ENCODE data around the gene BCL2L13.

The BCL2L13 gene

GRCh38 chr22:17767233-17768065 is 128.9 kb downstream of the BCL2L13 start:
- no peak for FAIRE-seq

DNA sequence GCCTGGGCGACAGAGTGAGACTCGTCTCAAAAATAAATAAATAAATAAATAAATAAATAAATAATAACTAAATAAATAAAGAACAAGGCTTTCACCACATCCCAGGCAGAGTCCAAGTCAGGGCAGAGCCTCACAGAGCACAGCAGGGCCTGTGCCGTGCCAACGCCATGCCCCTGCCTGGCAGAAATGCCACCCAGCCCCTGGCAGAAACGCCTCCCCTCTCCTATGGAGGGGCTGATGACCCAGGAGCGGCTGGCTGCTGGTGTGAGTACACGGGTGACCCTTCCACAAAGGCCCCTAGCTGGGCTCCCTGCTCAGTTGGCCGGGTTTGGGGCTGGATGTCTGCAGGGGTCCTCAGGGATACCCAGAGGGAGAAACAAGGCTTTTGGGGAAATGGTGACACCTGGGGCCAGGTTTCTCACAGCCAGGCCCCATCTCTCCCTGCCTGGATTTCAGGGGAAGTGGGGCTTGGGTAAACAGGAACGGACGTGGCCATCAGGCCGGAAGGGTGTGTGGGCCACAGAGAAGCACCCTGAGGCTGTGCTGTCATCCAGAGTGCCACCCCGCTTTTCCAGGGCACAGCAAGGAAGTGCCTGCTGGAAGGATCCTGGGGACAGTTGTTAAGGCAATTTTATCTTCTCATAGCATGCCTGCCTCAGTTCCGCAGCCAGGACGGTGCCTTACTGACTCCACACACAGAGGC is 130.6 kb downstream of the BCL2L13 start:
- no peak for FAIRE-seq

- FAIRE-seq = no peak
Measured at GRCh38 chr22:17769716-17770082, 131.1 kb downstream of the BCL2L13 start.

DNA sequence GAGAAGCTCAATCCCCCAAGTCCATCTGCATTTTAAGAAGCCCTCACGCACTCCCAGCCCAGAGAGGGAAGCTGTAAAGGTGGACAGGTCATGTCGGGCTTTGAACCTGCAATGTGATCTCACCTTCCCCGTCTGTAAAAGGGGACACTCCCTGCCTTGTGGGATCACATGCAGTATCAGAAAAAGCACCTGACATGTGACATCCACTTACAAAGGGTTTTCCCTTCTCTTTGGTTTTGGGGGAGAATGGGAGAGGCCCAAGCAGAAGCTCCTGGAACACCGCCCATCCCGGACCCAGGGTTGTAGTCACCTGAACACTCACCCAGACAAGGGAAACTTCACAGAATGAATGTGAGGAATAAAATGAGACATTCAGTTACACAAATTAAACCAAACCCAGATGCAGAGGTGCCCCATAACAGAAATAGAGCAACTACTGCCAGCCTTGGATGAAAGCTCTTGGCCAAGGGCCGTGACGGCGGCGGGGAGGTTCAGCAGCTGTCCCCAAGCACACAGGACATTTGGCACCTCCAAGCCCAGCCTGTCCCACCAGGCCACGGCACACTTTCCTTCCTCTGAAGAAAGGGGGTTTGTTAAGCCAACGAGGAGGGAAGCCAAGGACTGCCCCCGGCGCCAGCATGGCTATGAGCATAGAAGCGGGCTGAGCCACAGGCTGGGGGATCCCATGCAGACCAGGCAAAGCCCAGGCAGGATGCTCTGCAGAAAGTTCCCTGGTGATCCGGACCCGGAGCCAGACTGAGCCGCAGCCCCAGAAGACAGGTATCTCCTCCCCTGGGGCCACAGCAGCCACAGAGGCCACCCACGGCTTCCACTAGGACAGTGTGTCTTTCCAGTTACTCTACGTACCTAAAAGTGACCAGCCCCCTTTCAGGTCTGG is 131.9 kb downstream of the BCL2L13 start:
- no peak for FAIRE-seq

GRCh38 chr22:17772249-17772957 is 133.8 kb downstream of the BCL2L13 start:
- FAIRE-seq = no peak

DNA sequence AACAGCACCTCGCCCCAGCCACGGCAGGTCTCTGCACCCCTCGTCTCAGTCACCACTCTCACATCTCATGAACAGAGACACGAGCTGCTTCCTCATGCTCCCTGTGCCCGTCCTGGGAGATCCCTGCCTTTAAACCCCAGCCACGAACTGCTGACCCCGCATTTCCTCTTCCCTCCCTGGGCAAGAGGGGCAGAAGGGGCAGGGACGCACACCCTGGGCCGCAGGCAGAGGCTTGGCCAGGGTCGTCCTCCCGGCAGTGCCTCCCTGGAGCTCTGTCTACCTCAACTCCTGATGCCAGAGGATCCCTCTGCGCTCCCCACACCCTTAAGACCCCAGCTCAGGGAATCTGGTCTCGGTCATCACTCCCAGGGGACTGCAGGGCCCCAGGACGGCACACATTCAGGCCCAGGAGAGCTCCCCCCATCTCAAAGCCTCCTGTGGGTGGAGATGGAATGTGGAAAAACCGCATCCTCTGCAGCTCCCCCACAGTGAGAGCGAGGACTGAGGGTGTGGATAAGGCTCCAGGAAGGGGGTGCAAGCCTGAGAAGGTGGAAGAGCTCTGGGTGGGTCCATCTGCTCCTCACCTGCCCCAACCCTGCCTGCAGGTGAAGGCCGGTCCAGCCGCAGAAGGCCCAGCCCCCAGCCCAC is 134.5 kb downstream of the BCL2L13 start:
- FAIRE-seq = no peak

- FAIRE-seq = no peak
Measured at GRCh38 chr22:17773606-17774205, 135.1 kb downstream of the BCL2L13 start.

DNA sequence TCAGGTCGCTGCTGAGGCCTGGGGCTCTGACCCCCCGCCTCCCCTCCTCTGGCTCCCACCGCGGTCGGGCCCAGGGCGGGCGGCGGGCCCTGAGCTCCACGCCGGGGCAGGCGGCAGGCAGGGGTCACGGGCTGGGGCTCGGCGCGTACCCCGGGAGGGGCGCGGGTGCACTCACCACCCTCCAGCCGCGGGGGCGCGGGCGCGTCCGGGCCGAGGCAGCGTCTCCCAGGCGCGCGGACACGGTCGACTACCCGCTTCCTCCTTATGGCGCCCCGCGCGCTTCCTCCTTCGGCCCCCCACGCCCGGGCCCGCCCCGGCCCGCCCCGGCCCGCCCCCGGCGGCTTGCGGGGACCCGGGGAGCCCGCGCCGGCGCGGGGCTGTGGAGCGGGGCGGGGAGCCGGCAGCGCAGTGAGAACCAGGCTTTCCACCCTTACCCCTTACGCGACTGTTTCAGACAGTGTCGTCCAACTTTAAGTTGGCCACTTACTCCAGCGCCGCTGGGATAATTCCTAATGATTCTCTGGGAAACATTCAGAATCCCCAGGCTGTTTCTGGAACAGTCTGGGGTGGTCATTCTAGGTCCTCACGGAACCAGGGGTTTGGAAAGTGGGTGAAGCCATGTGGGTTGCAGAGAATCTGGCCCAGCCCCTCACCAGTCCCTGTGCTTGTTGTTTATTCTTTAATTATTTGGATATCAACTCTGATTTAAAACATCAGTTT is 135.8 kb downstream of the BCL2L13 start, which contains the start of gene BID:
BID (minus strand) TSS at position 264 of the 720 bp plus-strand sequence. CDS start 24,353 bp downstream, outside the sequence.
- no peak for FAIRE-seq

- no peak for FAIRE-seq
Measured at GRCh38 chr22:17774926-17775685, 136.5 kb downstream of the BCL2L13 start.

DNA sequence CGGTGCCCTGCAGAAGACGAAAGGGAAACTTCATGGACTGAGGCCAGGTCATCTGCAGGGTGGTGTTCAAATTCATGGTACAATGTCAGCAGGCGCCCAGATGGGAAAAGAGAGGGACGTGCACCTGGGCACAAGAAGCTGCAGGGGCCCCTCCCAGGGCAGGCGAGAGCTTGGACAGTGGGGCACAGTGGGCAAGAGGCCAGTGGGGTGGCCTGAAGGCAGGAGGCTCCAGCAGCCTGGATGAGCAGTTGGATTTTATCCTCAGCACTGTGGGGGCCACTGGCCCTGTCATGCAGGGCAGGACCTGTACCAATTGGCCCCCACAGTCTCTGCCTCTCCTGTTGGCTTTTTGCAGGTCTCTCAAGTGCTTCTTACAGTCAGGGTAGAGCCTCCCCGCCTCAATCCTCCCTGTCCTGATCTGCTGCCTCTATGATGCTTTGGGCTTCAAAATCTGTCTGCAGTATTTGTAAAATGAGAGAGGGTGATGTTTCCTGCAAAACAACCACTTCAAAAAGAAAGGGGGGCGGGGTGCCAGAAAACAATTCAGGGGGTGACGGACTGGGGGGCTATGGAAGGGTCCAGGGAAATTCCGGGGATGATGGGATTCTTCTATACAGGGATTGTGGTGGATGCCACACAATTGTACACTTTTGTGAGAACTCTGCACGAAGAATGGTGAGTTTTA is 137.4 kb downstream of the BCL2L13 start:
- no peak for FAIRE-seq

DNA sequence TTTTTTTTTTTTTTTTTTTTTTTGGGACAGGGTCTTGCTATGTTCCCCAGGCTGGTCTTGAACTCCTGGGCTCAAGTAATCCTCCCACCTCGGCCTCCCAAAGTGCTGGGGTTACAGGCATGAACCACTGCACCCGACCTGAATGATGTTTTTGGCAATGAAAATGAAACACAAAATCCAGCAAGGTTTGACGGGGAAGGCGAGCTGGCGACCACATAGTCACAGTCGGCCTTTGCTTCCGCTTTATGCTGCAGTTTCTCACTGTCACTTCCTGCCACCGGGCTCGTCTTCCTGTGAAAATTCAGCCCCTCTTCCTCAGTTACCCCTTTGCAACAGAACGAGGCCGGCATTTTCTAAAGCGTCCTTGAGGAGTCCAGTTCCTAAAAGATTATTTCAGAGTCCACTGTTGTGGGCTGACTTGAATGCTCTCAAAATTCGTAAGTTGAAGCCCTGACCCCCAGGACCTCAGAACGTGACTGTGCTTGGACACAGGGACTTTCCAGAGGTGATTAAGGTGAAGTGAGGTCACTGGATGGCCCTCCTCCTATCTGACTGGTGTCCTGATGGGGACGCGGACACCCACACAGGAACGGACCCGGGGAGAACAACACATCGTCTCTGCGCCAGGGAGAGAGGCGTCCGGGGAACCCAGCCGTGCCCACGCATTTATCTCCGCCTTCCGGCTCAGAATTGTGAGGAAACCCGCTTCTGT is 138.6 kb downstream of the BCL2L13 start:
- no peak for FAIRE-seq

GRCh38 chr22:17777717-17778044 is 139.1 kb downstream of the BCL2L13 start:
- FAIRE-seq = no peak

DNA sequence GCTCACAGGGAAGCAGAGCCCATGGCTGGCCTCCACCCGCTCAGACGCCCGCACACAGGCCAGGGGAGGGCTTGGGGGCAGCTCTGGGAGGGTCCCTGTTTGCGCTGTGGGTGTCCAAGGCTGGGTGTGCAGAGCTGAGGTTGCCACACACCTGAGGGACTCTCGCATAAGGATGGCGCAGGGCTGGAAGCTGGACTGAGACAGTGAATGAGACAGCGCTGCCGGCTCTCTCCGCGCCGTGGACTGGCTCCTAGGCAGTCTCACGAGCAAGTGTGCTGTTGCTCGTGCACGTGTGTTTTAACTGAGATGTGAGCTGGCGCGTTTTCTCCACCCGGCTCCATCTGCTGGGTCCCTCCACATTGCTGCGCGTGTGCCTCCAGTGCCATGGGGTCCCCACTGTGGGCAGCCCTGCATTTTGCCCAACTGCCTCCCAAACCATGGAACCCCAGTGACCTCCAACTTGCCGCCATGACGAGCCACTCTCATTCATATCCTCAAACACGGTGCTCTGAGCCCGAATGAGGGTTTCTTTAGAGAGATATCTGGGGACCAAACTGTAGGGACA is 139.9 kb downstream of the BCL2L13 start:
- no peak for FAIRE-seq

GRCh38 chr22:17779286-17780115 is 140.9 kb downstream of the BCL2L13 start:
- FAIRE-seq = no peak

- FAIRE-seq = no peak
Measured at GRCh38 chr22:17780116-17780740, 141.7 kb downstream of the BCL2L13 start.

All from TTC549 (cell line).